SU-DHL-6 (cell line): ENCODE results near the gene TMEM187.

Experiments used
- H2AFZ ChIP-seq: fragments of 200-600 bp; sonication (generic); 2 replicates; pipeline ENCODE4 v1.6.1; 2014; ENCODE audit warnings: low read depth, mild to moderate bottlenecking, moderate library complexity, mixed read lengths, antibody characterized with exemption, low read length; ENCODE audit not compliant: severe bottlenecking
- H3F3A ChIP-seq: fragments of 200-600 bp; shearing (Covaris generic); 2 replicates; pipeline ENCODE4 v1.6.0; 2016; ENCODE audit warnings: antibody characterized with exemption, mild to moderate bottlenecking; ENCODE audit not compliant: insufficient read depth
- H3K27ac ChIP-seq: fragments of 200-600 bp; sonication (generic); 2 replicates; pipeline ENCODE4 v1.5.1; 2016; ENCODE audit warnings: low read depth, mild to moderate bottlenecking, low read length, moderate library complexity, mixed read lengths
- H3K27me3 ChIP-seq: fragments of 200-600 bp; sonication (generic), shearing (Covaris generic); 2 replicates; pipeline ENCODE4 v1.6.0; 2014; ENCODE audit warnings: mild to moderate bottlenecking, low read length
- H3K36me3 ChIP-seq: fragments of 200-600 bp; sonication (generic); 2 replicates; pipeline ENCODE4 v1.6.1; 2014; ENCODE audit warnings: mild to moderate bottlenecking, low read length, mixed read lengths
- H3K4me2 ChIP-seq: fragments of 300-600, 200-600 bp; shearing (Covaris generic), sonication (generic); 2 replicates; pipeline ENCODE4 v1.6.0; 2014; ENCODE audit warnings: low read length, low read depth, mild to moderate bottlenecking; ENCODE audit not compliant: poor library complexity, severe bottlenecking
- H3K4me3 ChIP-seq: fragments of 200-600 bp; sonication (generic); 2 replicates; pipeline ENCODE4 v1.5.1; 2014; ENCODE audit warnings: antibody characterized with exemption, low read length, mild to moderate bottlenecking, mixed read lengths; ENCODE audit not compliant: insufficient read depth, poor library complexity, severe bottlenecking
- H3K79me2 ChIP-seq: fragments of 200-600 bp; sonication (generic); 2 replicates; pipeline ENCODE4 v1.6.1; 2014; ENCODE audit warnings: mild to moderate bottlenecking, low read length, moderate library complexity; ENCODE audit not compliant: insufficient read depth
- H3K9ac ChIP-seq: fragments of 200-600 bp; sonication (generic); 2 replicates; pipeline ENCODE4 v1.7.0; 2014; ENCODE audit warnings: mild to moderate bottlenecking, low read length
- H3K9me2 ChIP-seq: fragments of 200-600 bp; sonication (generic); replicated peaks from 2 replicates; pipeline ENCODE4 v1.6.1; 2014; ENCODE audit warnings: low read length; ENCODE audit not compliant: insufficient read depth
- H3K9me3 ChIP-seq: fragments of 200-600 bp; sonication (generic); 2 replicates; pipeline ENCODE4 v1.6.1; 2014; ENCODE audit warnings: low read length, mixed read lengths; ENCODE audit not compliant: insufficient read depth
- H4K20me1 ChIP-seq: fragments of 200-600 bp; sonication (generic); 2 replicates; pipeline ENCODE4 v1.6.1; 2014; ENCODE audit warnings: low read depth, mild to moderate bottlenecking, antibody characterized with exemption, low read length, moderate library complexity, mixed read lengths
- EZH2phosphoT487 ChIP-seq: fragments of 200-600 bp; sonication (generic), shearing (Covaris generic); conservative IDR thresholded peaks from 2 replicates; pipeline ENCODE4 v1.6.1; 2018; ENCODE audit warnings: mild to moderate bottlenecking, antibody characterized with exemption, low read length, moderate library complexity, mixed read lengths
- TF ChIP-seq, protein P1 (sequence below): fragments of 200-600 bp; sonication (generic); IDR thresholded peaks from one replicate; pipeline ENCODE4 v1.5.1; 2017; ENCODE audit warnings: antibody characterized with exemption, mild to moderate bottlenecking, low read length, moderate library complexity; ENCODE audit not compliant: insufficient read depth, poor library complexity, severe bottlenecking

TMEM187 gene

GRCh38 chrX:153935326-153935851 is 37.2 kb upstream of the TMEM187 start:
- no peaks in the 10 kb centered on the region for H3K9me3 ChIP-seq
- no peak overlapping the region for H3K27ac ChIP-seq
- H2AFZ ChIP-seq, result peak overlapping the region; percentile 85
- peak overlapping the region; percentile 60 for H3K4me3 ChIP-seq
- H4K20me1 ChIP-seq, result no peaks in the 10 kb centered on the region
- TF ChIP-seq EZH2phosphoT487, result no peak
- TF ChIP-seq, protein P1, sequence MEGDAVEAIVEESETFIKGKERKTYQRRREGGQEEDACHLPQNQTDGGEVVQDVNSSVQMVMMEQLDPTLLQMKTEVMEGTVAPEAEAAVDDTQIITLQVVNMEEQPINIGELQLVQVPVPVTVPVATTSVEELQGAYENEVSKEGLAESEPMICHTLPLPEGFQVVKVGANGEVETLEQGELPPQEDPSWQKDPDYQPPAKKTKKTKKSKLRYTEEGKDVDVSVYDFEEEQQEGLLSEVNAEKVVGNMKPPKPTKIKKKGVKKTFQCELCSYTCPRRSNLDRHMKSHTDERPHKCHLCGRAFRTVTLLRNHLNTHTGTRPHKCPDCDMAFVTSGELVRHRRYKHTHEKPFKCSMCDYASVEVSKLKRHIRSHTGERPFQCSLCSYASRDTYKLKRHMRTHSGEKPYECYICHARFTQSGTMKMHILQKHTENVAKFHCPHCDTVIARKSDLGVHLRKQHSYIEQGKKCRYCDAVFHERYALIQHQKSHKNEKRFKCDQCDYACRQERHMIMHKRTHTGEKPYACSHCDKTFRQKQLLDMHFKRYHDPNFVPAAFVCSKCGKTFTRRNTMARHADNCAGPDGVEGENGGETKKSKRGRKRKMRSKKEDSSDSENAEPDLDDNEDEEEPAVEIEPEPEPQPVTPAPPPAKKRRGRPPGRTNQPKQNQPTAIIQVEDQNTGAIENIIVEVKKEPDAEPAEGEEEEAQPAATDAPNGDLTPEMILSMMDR, result no peak
- H3K9me2 ChIP-seq, result no peaks in the 10 kb centered on the region
- H3F3A ChIP-seq, result 0 out of 2 replicates have a peak, but pooled peaks cover 5% of the 10 kb centered on the region
- no peaks in the 10 kb centered on the region for H3K36me3 ChIP-seq
- peak overlapping the region; percentile 71 for H3K4me2 ChIP-seq
- H3K79me2 ChIP-seq, result peaks cover 19% of the 10 kb centered on the region
- H3K27me3 ChIP-seq, result no peaks in the 10 kb centered on the region
- peak overlapping the region; percentile 71 for H3K9ac ChIP-seq

GRCh38 chrX:153937056-153937455 is 35.5 kb upstream of the TMEM187 start:
- H3K4me2 ChIP-seq, result no peak overlapping the region
- H3K4me3 ChIP-seq, result no peak overlapping the region
- H3K27me3 ChIP-seq, result no peaks in the 10 kb centered on the region
- no peak overlapping the region for H3K9ac ChIP-seq
- peaks cover 19% of the 10 kb centered on the region for H3K79me2 ChIP-seq
- H3K9me3 ChIP-seq, result no peaks in the 10 kb centered on the region
- H2AFZ ChIP-seq, result no peak overlapping the region
- H3K27ac ChIP-seq, result no peak overlapping the region
- H3K36me3 ChIP-seq, result no peaks in the 10 kb centered on the region
- no peaks in the 10 kb centered on the region for H3K9me2 ChIP-seq
- TF ChIP-seq EZH2phosphoT487, result no peak
- TF ChIP-seq, protein P1, result no peak
- H3F3A ChIP-seq, result 0 out of 2 replicates have a peak, but pooled peaks cover 5% of the 10 kb centered on the region
- no peaks in the 10 kb centered on the region for H4K20me1 ChIP-seq

DNA sequence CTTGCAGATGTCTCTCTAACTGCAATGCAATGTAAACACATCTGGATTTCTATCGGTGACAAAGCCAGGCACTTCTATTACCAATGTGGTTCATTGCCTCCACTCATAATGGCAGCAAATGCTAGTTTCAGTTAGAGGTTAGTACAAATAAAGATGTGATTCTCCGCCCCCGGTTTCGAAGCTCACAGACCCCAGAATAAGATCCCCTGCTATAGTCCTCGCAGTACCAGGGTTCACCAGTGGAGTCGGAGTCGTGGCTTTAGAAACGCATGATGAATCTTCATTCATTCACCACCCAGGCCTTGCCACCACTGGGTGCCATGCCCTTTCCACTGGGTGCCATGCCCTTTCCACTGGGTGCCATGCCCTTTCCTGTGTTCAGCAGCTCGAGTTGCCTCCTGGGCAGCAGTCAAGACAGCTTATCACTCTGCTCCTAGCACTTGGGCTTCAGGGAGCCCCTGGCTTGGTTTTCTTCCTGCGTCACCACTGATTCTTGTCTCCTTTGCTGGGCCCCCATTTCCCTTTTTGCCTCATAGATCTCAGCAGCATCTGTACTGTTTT is 34.2 kb upstream of the TMEM187 start:
- H2AFZ ChIP-seq, result no peak overlapping the region
- no peaks in the 10 kb centered on the region for H3K36me3 ChIP-seq
- no peaks in the 10 kb centered on the region for H3K9me2 ChIP-seq
- H3K27ac ChIP-seq, result no peak overlapping the region
- no peak overlapping the region for H3K4me3 ChIP-seq
- no peaks in the 10 kb centered on the region for H3K9me3 ChIP-seq
- H3K79me2 ChIP-seq, result peaks cover 13% of the 10 kb centered on the region
- H3K9ac ChIP-seq, result no peak overlapping the region
- H4K20me1 ChIP-seq, result no peaks in the 10 kb centered on the region
- TF ChIP-seq, protein P1, result no peak
- no peak for TF ChIP-seq EZH2phosphoT487
- H3F3A ChIP-seq, result 0 out of 2 replicates have a peak, but pooled peaks cover 5% of the 10 kb centered on the region
- no peaks in the 10 kb centered on the region for H3K27me3 ChIP-seq
- H3K4me2 ChIP-seq, result no peak overlapping the region
